Thyroid gland (tissue), 4 donors: ENCODE data around the gene ZNF736. TPM values are rescaled to one million over a fixed set of nuclear protein-coding genes. Genes with fewer than 3 reads are reported as not detected.
"Not testable (repeated sequence)": the region's sequence is repeated elsewhere in the genome, so short reads cannot be mapped to it uniquely, and the experiment has no call there.

Source experiments
- DNase-seq, 2 donors: peaks; one replicate each; pipeline ENCODE4 v3.0.0-alpha.2; 2019
- H3K27ac ChIP-seq, 3 donors: fragments of 200-600 bp; sonication (generic); 1 replicate in 2 of 3; 2 replicates in 1 of 3; pipeline ENCODE4 v1.5.1; 2016 to 2019; ENCODE audit warnings: mild to moderate bottlenecking in 1 of 3, moderate library complexity in 1 of 3
- H3K27me3 ChIP-seq: fragments of 200-600 bp; sonication (generic); one replicate; pipeline ENCODE4 v1.5.1; 2019
- H3K36me3 ChIP-seq, 2 donors: fragments of 200-600 bp; sonication (generic); one replicate each; pipeline ENCODE4 v1.5.1; 2016 to 2019
- H3K4me1 ChIP-seq, 2 donors: fragments of 200-600 bp; sonication (generic); one replicate each; pipeline ENCODE4 v1.5.1; 2017 to 2019
- H3K4me3 ChIP-seq, 3 donors: fragments of 200-600 bp; sonication (generic); replicated peaks in 1 of 3; 1 replicate in 2 of 3; 2 replicates in 1 of 3; pipeline ENCODE4 v1.5.1; 2016; ENCODE audit warnings: mild to moderate bottlenecking in 1 of 3
- H3K9me3 ChIP-seq: fragments of 200-600 bp; sonication (generic); one replicate; pipeline ENCODE4 v1.5.1; 2017
- POLR2A ChIP-seq, 2 donors: fragments of 450-650 bp; IDR thresholded peaks; one replicate each; pipeline ENCODE4 v1.6.1; 2017; ENCODE audit warnings: antibody characterized with exemption in 2 of 2, mild to moderate bottlenecking in 2 of 2, moderate library complexity in 1 of 2
- WGBS, 2 donors: methylation state at CpG; one replicate each; pipeline ENCODE4 v1.1.5; 2017; 5-methylcytosine and 5-hydroxymethylcytosine counted together
- intact Hi-C: fragments of 100-400 bp; cut with DNase I; formaldehyde crosslinking; loops from one replicate; pipeline ENCODE4 v1.15.1; 2023
- total RNA-seq, 4 donors: library from RNA; depleted of rRNA; stranded (reverse); fragments of >200 nt; gene quantifications; one replicate each; pipeline ENCODE4 v1.2.3, GENCODE V29; 2016
- TF ChIP-seq, protein P1 (sequence below), 6 experiments: fragments of 200-600 bp in 3 of 6; fragments of 450-650 bp in 3 of 6; sonication (generic) in 3 of 6; IDR thresholded peaks; one replicate each; pipeline ENCODE4 v1.5.1; 2016 to 2019; ENCODE audit warnings: antibody characterized with exemption in 6 of 6, mild to moderate bottlenecking in 2 of 6, inconsistent platforms in 1 of 6, moderate library complexity in 1 of 6

The ZNF736 gene
- 10 to 100 TPM; 14.4 to 38.2 (median 25.8) TPM for total RNA-seq

DNA sequence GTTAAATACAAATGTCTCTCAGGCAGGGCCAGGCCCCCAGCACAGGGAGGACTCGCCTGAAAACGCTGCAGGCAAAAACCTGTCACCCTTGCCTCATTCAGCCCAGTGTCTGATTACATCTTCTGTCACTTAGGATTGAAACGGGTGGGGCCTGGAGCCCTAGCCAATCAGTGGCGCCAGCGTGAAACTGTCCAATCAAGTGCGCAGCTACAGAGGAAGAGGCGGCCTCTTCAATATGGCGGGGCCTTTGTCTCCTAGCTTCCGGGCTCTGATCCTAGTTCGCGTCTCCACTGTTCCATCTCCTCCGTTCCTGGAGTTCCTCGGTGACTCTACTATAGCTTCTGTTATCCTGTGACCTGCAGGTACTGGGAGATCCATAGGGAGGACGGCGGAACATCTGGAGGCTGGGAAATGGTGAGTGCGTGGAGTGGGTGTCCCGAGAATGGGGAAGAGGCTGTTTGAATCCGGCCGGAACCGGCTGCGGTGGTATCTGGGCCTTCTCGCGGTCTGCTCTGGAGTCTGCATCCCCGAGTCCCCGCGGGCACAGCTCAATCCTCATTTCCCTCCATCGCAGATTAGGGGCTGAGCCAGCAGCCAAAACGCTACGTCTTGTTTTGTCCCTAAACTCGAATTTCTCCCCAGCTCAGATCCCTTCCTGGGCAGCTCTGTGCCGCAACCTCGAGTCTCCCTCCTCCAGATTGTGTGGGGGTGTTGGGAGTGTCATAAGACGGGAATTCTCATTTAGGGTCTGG, at the start of gene ZNF736:
TSS of gene ZNF736 (plus strand) at position 222 of the 752 bp plus-strand sequence. CDS start at position 412, 190 bp downstream.
- DNase-seq, result peak; percentile 92 to 93
- no peaks in the 10 kb centered on the region for H3K27me3 ChIP-seq
- intact Hi-C loops, result no loop called here
- H3K9me3 ChIP-seq, result no peaks in the 10 kb centered on the region
- no peaks in the 10 kb centered on the region for H3K36me3 ChIP-seq
- peak in 1 of 2 donors; percentile 64 for TF ChIP-seq POLR2A (IDR thresholded peaks at IDR 0.05)
- TF ChIP-seq, protein P1, sequence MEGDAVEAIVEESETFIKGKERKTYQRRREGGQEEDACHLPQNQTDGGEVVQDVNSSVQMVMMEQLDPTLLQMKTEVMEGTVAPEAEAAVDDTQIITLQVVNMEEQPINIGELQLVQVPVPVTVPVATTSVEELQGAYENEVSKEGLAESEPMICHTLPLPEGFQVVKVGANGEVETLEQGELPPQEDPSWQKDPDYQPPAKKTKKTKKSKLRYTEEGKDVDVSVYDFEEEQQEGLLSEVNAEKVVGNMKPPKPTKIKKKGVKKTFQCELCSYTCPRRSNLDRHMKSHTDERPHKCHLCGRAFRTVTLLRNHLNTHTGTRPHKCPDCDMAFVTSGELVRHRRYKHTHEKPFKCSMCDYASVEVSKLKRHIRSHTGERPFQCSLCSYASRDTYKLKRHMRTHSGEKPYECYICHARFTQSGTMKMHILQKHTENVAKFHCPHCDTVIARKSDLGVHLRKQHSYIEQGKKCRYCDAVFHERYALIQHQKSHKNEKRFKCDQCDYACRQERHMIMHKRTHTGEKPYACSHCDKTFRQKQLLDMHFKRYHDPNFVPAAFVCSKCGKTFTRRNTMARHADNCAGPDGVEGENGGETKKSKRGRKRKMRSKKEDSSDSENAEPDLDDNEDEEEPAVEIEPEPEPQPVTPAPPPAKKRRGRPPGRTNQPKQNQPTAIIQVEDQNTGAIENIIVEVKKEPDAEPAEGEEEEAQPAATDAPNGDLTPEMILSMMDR (IDR thresholded peaks at IDR 0.05), result no peak
- WGBS, 2 donors, result 1% methylated on average over 32 to 33 of the region's 33 CpGs
- peak within 1 kb of the TSS; percentile 52 to 95 (median 58) for H3K4me3 ChIP-seq
- H3K4me1 ChIP-seq, result peaks cover 9 to 15% of the 10 kb centered on the region in 2 donors
- H3K27ac ChIP-seq, result peak within 1 kb of the TSS in 2 of 3 donors; percentile 20 to 37

DNA sequence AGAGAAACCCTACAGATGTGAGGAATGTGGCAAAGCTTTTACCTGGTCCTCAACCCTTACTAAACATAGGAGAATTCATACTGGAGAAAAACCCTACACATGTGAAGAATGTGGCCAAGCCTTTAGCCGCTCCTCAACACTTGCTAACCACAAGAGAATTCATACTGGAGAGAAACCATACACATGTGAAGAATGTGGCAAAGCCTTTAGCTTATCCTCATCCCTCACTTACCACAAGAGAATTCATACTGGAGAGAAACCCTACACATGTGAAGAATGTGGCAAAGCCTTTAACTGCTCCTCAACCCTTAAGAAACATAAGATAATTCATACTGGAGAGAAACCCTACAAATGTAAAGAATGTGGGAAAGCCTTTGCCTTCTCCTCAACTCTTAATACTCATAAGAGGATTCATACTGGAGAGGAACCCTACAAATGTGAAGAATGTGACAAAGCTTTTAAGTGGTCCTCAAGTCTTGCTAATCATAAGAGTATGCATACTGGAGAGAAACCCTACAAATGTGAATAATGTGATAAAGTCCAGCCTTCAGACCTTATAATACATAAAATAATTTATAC, 47.3 kb upstream of the ZNF736 start:
- WGBS, 2 donors, result 82 to 88% methylated on average over 1 of the region's 1 CpG
- no peak for DNase-seq
- Histone ChIP-seq H3K36me3 (no peaks in the 10 kb centered on the region), H3K27me3 (no peaks in the 10 kb centered on the region), H3K4me1 (no peaks in the 10 kb centered on the region), H3K4me3 (no peak overlapping the region), H3K9me3 (no peaks in the 10 kb centered on the region), H3K27ac (no peak overlapping the region)
- TF ChIP-seq, protein P1 (IDR thresholded peaks at IDR 0.05), result no peak
- no peak for TF ChIP-seq POLR2A (IDR thresholded peaks at IDR 0.05)
- intact Hi-C loops, result no loop called here

DNA sequence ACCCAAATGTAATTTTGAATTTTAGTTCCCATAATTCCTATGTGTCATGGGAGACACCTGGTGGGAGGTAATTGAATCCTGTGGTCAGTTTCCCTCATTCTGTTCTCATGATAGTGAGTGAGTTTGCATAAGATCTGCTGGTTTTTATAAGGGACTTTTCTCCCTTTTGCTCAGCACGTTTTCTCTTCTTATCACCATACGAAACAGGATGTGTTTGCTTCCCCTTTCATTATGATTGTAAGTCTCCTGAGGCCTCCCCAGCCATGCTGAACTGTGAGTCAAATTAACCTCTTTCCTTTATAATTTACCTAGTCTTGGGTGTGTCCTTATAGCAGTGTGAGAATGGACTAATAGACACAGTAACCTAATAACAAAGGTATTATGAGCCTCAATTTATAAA, 36.1 kb upstream of the ZNF736 start:
- no peak for TF ChIP-seq POLR2A (IDR thresholded peaks at IDR 0.05)
- Histone ChIP-seq H3K9me3 (no peaks in the 10 kb centered on the region), H3K27ac (no peak overlapping the region), H3K27me3 (no peaks in the 10 kb centered on the region), H3K4me3 (no peak overlapping the region), H3K4me1 (no peaks in the 10 kb centered on the region), H3K36me3 (no peaks in the 10 kb centered on the region)
- DNase-seq, result no peak
- intact Hi-C loops, result no loop called here
- WGBS, 2 donors, result 58 to 60% methylated on average over 2 of the region's 2 CpGs

DNA sequence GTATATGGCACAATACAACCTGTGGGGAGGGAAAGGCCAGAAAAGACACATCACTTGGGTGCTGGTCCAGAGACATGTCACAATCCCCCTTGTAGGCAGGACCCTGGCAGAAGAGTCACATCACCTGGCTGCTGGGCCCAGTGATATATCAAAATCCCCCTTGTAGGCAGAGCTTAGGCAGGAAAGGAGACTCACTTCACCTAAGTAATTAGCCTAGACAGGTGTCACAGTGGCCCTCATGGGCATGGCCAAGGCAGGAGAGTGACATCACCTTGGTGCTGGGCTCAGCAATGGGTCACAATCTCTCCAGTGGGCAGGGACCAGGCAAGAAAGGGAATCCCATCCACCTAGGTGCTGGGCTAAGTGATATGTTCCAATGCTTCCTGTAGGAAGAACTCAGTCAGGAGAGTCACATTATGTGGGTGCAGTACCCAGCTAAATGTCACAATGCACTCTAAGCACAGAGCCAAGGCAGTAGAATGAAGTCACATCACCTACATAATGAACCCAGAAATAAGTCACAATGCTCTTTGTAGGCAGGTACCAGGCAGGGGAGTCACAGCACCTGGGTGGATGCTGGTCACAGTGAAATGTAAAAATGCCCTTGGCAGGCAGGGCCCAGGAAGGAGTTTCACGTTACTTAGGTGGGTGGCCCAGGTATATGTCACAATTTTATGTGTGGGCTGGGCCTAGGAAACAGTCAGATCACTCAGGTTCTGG, 18.9 kb upstream of the ZNF736 start:
- WGBS, 2 donors, result 83 to 88% methylated on average over 1 of the region's 1 CpG
- no peaks in the 10 kb centered on the region for H3K36me3 ChIP-seq
- no peaks in the 10 kb centered on the region for H3K4me1 ChIP-seq
- H3K9me3 ChIP-seq, result no peaks in the 10 kb centered on the region
- H3K27ac ChIP-seq, result no peak overlapping the region
- TF ChIP-seq, protein P1 (IDR thresholded peaks at IDR 0.05), result no peak
- TF ChIP-seq POLR2A (IDR thresholded peaks at IDR 0.05), result no peak
- DNase-seq, result no peak
- intact Hi-C loops, result no loop called here
- no peak overlapping the region for H3K4me3 ChIP-seq
- H3K27me3 ChIP-seq, result no peaks in the 10 kb centered on the region

DNA sequence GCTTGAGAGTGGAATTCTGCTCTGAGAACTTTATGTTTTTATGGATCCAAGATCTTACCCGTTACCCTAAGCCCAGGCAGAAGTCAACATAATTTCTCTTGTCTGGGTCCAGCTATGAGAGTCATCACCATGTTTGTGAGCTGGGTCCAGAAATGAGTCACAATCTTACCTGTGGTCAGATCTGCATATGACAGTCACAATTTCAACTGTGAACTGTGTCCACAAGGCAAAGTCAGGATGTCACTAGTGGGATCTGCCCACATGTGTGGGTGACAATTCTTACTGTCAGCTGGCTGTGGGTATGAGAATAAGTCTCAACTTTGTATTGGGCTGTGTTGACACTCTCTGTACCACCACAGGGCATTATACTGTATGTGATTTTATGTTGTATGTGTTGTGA, 16.3 kb upstream of the ZNF736 start:
- DNase-seq, H3K4me1 ChIP-seq, H3K27ac ChIP-seq, H3K27me3 ChIP-seq, H3K4me3 ChIP-seq, H3K36me3 ChIP-seq, intact Hi-C loops, H3K9me3 ChIP-seq: not testable (repeated sequence)
- 74 to 100% methylated on average over 1 of the region's 1 CpG for WGBS, 2 donors
